OCI-LY1 (cell line): ENCODE data around the gene ZDHHC18.
"Not testable (repeated sequence)": the region's sequence is repeated elsewhere in the genome, so short reads cannot be mapped to it uniquely, and the experiment has no call there.

Experiments
- H2AFZ ChIP-seq: fragments of 200-600 bp; sonication (generic), shearing (Covaris generic); 2 replicates; pipeline ENCODE4 v1.6.0; 2014; ENCODE audit warnings: antibody characterized with exemption, mild to moderate bottlenecking, low read length
- H3F3A ChIP-seq: fragments of 200-600 bp; sonication (generic), shearing (Covaris generic); 2 replicates; pipeline ENCODE4 v1.6.0; 2014; ENCODE audit warnings: mild to moderate bottlenecking, antibody characterized with exemption, low read length, moderate library complexity; ENCODE audit not compliant: insufficient read depth
- H3K27ac ChIP-seq: fragments of 200-600 bp; sonication (generic); 2 replicates; pipeline ENCODE4 v1.5.1; 2014; ENCODE audit warnings: low read length, mixed run types, mild to moderate bottlenecking, low read depth; ENCODE audit not compliant: poor library complexity, severe bottlenecking
- H3K27me3 ChIP-seq: fragments of 200-600 bp; sonication (generic); 2 replicates; pipeline ENCODE4 v1.6.0; 2014; ENCODE audit warnings: antibody characterized with exemption, mild to moderate bottlenecking, low read length, moderate library complexity; ENCODE audit not compliant: insufficient read depth
- H3K36me3 ChIP-seq: fragments of 200-600 bp; sonication (generic); 2 replicates; pipeline ENCODE4 v1.6.1; 2014; ENCODE audit warnings: mild to moderate bottlenecking, antibody characterized with exemption, low read length, moderate library complexity, mixed read lengths; ENCODE audit not compliant: insufficient read depth
- H3K4me1 ChIP-seq: fragments of 200-600 bp; sonication (generic); 2 replicates; pipeline ENCODE4 v1.5.1; 2014; ENCODE audit warnings: mild to moderate bottlenecking, low read length, moderate library complexity; ENCODE audit not compliant: insufficient read depth, severe bottlenecking
- H3K4me2 ChIP-seq: fragments of 200-600 bp; sonication (generic), shearing (Covaris generic); 2 replicates; pipeline ENCODE4 v1.6.1; 2014; ENCODE audit warnings: low read length
- H3K4me3 ChIP-seq: fragments of 200-600 bp; sonication (generic); 2 replicates; pipeline ENCODE4 v1.5.1; 2014; ENCODE audit warnings: low read length, low read depth, mild to moderate bottlenecking, mixed read lengths; ENCODE audit not compliant: poor library complexity, severe bottlenecking
- H3K79me2 ChIP-seq: fragments of 200-600 bp; shearing (Covaris generic); 2 replicates; pipeline ENCODE4 v1.6.1; 2016; ENCODE audit warnings: mixed run types, low read length, mixed read lengths; ENCODE audit not compliant: insufficient read depth
- H3K9ac ChIP-seq: fragments of 200-600 bp; sonication (generic), shearing (Covaris generic); 2 replicates; pipeline ENCODE4 v1.6.1; 2014; ENCODE audit warnings: mild to moderate bottlenecking, low read length, mixed read lengths
- H3K9me2 ChIP-seq: fragments of 200-600 bp; sonication (generic), shearing (Covaris generic); 2 replicates; pipeline ENCODE4 v1.6.1; 2014; ENCODE audit warnings: low read depth, mild to moderate bottlenecking, low read length, mixed read lengths
- H3K9me3 ChIP-seq: fragments of 200-600 bp; shearing (Covaris generic); 2 replicates; pipeline ENCODE4 v1.6.1; 2014; ENCODE audit warnings: low read length, mixed read lengths
- H4K20me1 ChIP-seq: fragments of 200-600 bp; sonication (generic), shearing (Covaris generic); 2 replicates; pipeline ENCODE4 v1.6.0; 2016; ENCODE audit warnings: mild to moderate bottlenecking, low read length; ENCODE audit not compliant: insufficient read depth
- CTCF ChIP-seq: fragments of 200-600 bp; sonication (generic), shearing (Covaris generic); IDR thresholded peaks from 2 replicates; pipeline ENCODE4 v1.5.1; 2017; ENCODE audit warnings: mild to moderate bottlenecking, antibody characterized with exemption, low read length, moderate library complexity, mixed read lengths
- EZH2 ChIP-seq: fragments of 200-600 bp; sonication (generic), shearing (Covaris generic); IDR thresholded peaks from 2 replicates; pipeline ENCODE4 v1.8.0; 2017; ENCODE audit warnings: borderline replicate concordance, mixed run types, mild to moderate bottlenecking, antibody characterized with exemption, low read length, moderate library complexity, mixed read lengths

The ZDHHC18 gene

DNA sequence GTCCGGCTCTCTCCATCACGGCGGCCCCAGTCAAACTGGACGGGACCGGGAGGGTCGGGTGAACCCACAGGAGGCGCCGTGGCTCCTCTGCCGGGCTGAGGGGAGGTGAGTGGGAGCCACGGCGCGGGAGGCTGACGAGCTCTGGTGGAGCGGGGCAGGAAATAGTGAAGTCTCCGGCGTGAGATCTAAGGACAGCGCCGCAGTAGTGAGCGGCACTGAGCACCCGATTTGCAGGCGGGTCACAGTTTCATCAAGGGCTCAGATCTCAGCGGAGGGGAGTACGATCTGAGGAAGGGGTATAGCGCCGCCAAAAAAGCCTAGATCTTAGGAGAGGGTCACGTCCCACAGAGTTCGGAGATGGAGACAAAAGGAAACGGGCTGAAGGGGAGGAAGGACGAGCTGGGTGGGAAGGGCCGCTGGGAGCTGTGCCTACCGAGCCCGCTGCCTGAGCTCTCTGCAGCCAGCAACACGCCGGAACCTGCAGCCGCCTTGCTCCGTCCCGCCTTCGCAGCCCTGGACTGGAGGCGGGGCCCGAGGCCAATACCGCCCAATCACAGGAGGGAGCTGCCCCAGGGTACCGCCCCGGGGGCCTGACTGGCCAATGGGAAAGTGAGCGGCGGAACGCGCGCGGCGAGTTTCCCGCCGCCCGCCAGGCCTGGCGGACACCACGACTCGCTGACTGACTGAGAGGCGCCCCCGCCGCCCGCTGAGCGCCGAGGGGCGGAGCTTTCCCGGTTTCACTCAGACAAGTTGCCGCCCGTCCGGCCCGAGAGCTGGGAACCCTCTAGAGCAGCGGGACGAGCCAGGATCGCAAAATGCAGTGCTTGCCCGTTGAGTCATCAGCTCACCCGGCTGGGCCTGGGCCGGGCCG lies 38.4 kb downstream of the ZDHHC18 start:
- Histone ChIP-seq H3K27ac (peak overlapping the region; percentile 97), H3K27me3 (no peaks in the 10 kb centered on the region), H3K4me2 (peak overlapping the region; percentile 99), H3K9me2 (no peaks in the 10 kb centered on the region), H3K4me1 (peaks cover 33% of the 10 kb centered on the region), H3K4me3 (peak overlapping the region; percentile 73), H3K36me3 (no peaks in the 10 kb centered on the region), H2AFZ (no peak overlapping the region), H4K20me1 (no peaks in the 10 kb centered on the region), H3K9ac (peak overlapping the region; percentile 100), H3K9me3 (no peaks in the 10 kb centered on the region), H3K79me2 (no peaks in the 10 kb centered on the region), H3F3A (no peaks in the 10 kb centered on the region; the same call in 1 of the 2 replicates)
- TF ChIP-seq CTCF: 0 out of 2 replicates have a peak, but pooled peaks have one; percentile 13
- no peak for TF ChIP-seq EZH2

GRCh38 chr1:26873097-26873496 lies 46.6 kb downstream of the ZDHHC18 start:
- not testable (repeated sequence) for H3K9ac ChIP-seq, H3K79me2 ChIP-seq, H3K4me1 ChIP-seq, H3K27me3 ChIP-seq, H4K20me1 ChIP-seq, H3K4me2 ChIP-seq, H2AFZ ChIP-seq, H3K27ac ChIP-seq, H3K4me3 ChIP-seq, H3K9me3 ChIP-seq, H3F3A ChIP-seq, H3K9me2 ChIP-seq
- H3K36me3 ChIP-seq: peaks cover 13% of the 10 kb centered on the region; the same call in 1 of the 2 replicates

DNA sequence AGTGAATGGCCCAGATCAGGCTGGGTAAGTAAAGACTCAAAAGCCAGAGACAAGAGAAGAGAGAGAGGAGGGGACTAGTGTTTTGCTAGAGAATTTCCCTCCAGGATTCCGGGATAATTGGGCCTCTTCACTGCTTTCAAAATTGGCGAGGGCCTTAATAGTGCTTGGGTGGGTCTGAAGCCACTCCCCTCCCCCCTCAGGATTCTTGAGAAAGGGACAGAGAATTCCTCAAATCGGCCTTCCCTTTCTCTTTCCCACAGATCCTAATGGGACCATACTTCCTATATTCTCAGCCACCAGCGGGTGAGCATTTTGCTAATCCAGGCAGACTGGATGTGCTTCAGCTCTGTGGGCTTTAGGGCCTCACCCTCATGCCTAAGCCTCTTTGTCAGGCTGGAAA lies 48.4 kb downstream of the ZDHHC18 start:
- Histone ChIP-seq H2AFZ (no peak overlapping the region), H3K79me2 (no peaks in the 10 kb centered on the region), H3K9me3 (no peaks in the 10 kb centered on the region), H3K4me3 (no peak overlapping the region), H3K9ac (no peak overlapping the region), H3K36me3 (peaks cover 28% of the 10 kb centered on the region; the same call in 1 of the 2 replicates), H3K27ac (no peak overlapping the region), H3F3A (no peaks in the 10 kb centered on the region), H3K4me1 (peaks cover 7% of the 10 kb centered on the region), H3K27me3 (no peaks in the 10 kb centered on the region), H3K4me2 (no peak overlapping the region), H4K20me1 (no peaks in the 10 kb centered on the region), H3K9me2 (no peaks in the 10 kb centered on the region)
- TF ChIP-seq EZH2 (no peak), CTCF (no peak)

- H3K36me3 ChIP-seq: peaks cover 48% of the 10 kb centered on the region
- no peak for TF ChIP-seq EZH2
- no peak for TF ChIP-seq CTCF
- no peaks in the 10 kb centered on the region for H4K20me1 ChIP-seq
- peak overlapping the region; percentile 37 for H3K27ac ChIP-seq
- no peaks in the 10 kb centered on the region for H3K79me2 ChIP-seq
- no peaks in the 10 kb centered on the region for H3K27me3 ChIP-seq
- no peak overlapping the region for H3K4me3 ChIP-seq
- no peaks in the 10 kb centered on the region for H3F3A ChIP-seq
- no peak overlapping the region; the same call in 1 of the 2 replicates for H3K9ac ChIP-seq
- H3K9me3 ChIP-seq: no peaks in the 10 kb centered on the region
- no peak overlapping the region for H2AFZ ChIP-seq
- peak overlapping the region; percentile 25; the same call in 1 of the 2 replicates for H3K4me2 ChIP-seq
- H3K4me1 ChIP-seq: peaks cover 7% of the 10 kb centered on the region
- H3K9me2 ChIP-seq: no peaks in the 10 kb centered on the region
These were observed 50.8 kb downstream of the ZDHHC18 start for GRCh38 chr1:26877326-26877725.
